ENCODE measurements around the gene APOBEC3B. TPM values are rescaled to one million over a fixed set of nuclear protein-coding genes. Genes with fewer than 3 reads are reported as not detected.
A peak's percentile ranks its signal among the peaks of the same experiment; 100 is the strongest.
"Not testable (repeated sequence)": the region's sequence is repeated elsewhere in the genome, so short reads cannot be mapped to it uniquely, and the experiment has no call there.

The APOBEC3B gene
- total RNA-seq, 4 donors from 2014 or later = 1.2 to 1.5 TPM; not detected in 2

DNA sequence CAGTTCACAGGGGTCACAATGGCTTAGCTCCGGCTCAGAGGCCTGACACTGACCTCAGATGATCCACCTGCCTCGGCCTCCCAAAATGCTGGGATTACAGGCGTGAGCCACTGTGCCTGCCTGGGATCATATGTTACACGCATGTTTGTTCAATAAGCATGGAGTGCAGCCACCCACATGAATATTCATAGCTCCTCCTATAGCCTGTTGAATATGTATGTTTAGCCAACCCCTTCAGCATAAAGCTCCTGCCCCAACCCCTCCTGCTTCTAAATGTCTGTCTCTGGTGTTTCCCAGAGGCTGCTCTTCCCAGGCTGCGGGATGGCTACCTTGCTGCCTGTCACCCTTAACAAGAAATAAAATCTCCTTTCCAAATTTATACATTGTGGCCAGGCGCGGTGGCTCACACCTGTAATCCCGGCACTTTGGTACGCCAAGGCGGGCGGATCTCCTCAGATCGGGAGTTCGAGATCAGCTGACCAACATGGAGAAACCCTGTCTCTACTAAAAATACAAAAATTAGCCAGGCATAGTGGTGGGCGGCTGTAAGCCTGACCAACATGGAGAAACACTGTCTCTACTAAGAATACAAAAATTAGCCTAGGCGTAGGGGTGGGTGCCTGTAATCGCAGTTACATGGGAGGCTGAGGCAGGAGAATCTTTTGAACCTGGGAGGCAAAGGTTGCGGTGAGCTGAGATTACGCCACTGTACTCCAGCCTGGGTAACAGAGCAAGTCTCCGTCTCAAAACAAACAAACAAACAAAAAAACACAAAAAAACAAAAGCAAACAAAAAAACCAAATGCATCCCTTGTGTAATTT, 57.4 kb downstream of the APOBEC3B start:
- Histone ChIP-seq H3K27ac (peak overlapping the region; percentile 88 to 90), H3K36me3 (no peaks in the 10 kb centered on the region), H3K4me1 (peaks cover 6 to 8% of the 10 kb centered on the region in 2 donors), H3K9me3 (no peaks in the 10 kb centered on the region), H3K4me3 (no peak overlapping the region), H3K27me3 (no peaks in the 10 kb centered on the region)
- intact Hi-C loops (cut with DNase I; ENCODE audit: low total_unique reads) = no loop called here
- no peak for DNase-seq
- no peak for TF ChIP-seq POLR2A (IDR thresholded peaks at IDR 0.05)
- TF ChIP-seq, protein P1, sequence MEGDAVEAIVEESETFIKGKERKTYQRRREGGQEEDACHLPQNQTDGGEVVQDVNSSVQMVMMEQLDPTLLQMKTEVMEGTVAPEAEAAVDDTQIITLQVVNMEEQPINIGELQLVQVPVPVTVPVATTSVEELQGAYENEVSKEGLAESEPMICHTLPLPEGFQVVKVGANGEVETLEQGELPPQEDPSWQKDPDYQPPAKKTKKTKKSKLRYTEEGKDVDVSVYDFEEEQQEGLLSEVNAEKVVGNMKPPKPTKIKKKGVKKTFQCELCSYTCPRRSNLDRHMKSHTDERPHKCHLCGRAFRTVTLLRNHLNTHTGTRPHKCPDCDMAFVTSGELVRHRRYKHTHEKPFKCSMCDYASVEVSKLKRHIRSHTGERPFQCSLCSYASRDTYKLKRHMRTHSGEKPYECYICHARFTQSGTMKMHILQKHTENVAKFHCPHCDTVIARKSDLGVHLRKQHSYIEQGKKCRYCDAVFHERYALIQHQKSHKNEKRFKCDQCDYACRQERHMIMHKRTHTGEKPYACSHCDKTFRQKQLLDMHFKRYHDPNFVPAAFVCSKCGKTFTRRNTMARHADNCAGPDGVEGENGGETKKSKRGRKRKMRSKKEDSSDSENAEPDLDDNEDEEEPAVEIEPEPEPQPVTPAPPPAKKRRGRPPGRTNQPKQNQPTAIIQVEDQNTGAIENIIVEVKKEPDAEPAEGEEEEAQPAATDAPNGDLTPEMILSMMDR (IDR thresholded peaks at IDR 0.05) = no peak

DNA sequence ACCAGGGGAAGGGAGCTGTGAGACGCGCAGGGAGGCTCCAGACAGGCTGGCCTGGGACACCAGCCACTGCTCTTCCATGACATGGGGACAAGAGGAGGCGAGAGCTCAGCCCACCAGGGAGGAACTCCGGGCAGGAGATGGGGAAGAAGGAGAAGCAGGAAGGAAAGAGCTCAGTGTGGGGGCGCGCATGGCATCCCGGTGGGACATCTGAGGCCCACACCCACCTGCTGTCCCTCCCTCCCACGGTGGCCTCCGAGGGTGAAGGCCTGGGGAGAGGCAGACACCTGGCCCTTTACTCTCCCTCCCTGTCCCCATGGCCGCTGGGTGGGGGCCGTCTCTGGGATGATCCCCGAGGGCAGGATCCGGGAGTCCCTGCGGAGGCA, 58.0 kb downstream of the APOBEC3B start:
- intact Hi-C loops (cut with DNase I; ENCODE audit: low total_unique reads); H3K27me3 ChIP-seq; H3K9me3 ChIP-seq; DNase-seq; H3K4me1 ChIP-seq; H3K36me3 ChIP-seq: not testable (repeated sequence)
- Histone ChIP-seq H3K4me3 (peak overlapping the region; percentile 42 to 52), H3K27ac (peak overlapping the region; percentile 88 to 90)

DNA sequence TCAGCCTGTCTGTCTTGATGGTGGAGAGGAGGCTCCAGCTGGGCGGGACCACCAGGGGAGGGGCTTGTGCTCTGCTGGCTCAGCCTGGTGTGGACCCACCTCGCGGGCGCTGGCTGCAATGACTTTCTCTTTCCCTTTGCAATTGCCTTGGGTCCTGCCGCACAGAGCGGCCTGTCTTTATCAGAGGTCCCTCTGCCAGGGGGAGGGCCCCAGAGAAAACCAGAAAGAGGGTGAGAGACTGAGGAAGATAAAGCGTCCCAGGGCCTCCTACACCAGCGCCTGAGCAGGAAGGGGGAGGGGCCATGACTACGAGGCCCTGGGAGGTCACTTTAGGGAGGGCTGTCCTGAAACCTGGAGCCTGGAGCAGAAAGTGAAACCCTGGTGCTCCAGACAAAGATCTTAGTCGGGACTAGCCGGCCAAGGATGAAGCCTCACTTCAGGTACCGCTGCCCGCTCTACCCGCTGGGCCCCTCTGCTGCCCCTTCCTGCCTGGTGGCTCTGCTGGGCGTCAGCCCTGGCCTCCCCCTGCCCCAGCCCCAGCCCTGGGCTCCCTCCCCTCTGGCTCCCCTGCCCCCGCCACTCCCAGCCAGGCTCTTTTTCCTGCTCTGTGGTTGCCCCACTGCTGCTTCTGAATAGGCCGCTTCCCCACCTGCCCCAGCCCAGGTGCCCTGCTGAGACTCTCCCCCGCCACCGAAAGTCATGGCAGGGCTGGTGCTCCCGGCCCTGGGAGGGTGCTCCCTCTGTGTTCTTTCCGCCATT, 58.6 kb downstream of the APOBEC3B start, which contains the start of gene APOBEC3F:
TSS of gene APOBEC3F (plus strand) at position 327 of the 759 bp plus-strand sequence. CDS start at position 424, 97 bp downstream.
- intact Hi-C loops (cut with DNase I; ENCODE audit: low total_unique reads); H3K36me3 ChIP-seq; H3K27me3 ChIP-seq; H3K4me1 ChIP-seq; H3K9me3 ChIP-seq: not testable (repeated sequence)
- peak within 1 kb of the TSS; percentile 42 to 52 for H3K4me3 ChIP-seq
- H3K27ac ChIP-seq = peak within 1 kb of the TSS; percentile 88 to 90
- peak; percentile 57 to 70 for TF ChIP-seq POLR2A (IDR thresholded peaks at IDR 0.05)
- TF ChIP-seq, protein P1 (IDR thresholded peaks at IDR 0.05) = peak in 1 of 4 experiments; percentile 4
- peak; percentile 67 to 72 for DNase-seq

DNA sequence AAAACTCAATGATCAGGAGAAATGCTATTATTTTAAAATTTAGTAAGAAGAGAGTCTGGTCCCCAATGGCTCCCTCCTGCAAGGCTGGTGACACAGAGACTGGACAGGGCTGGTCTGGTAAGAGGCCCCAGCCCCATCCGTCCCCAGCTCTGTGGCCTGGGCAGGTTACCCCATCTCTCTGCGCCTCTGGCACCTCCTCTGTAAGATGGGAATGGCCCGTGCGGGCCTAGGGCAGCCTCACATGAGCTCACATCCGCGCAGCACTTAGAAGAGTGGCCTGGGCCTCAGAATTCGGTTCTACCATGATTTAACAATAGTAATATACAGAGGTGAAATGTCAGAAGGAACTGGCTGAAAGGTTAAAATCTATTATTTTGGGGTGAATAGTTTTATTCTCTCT, 59.8 kb downstream of the APOBEC3B start:
- Histone ChIP-seq H3K27me3 (no peaks in the 10 kb centered on the region), H3K9me3 (no peaks in the 10 kb centered on the region), H3K36me3 (no peaks in the 10 kb centered on the region), H3K27ac (peak overlapping the region; percentile 88 to 90), H3K4me3 (no peak overlapping the region), H3K4me1 (peaks cover 6 to 8% of the 10 kb centered on the region in 2 donors)
- TF ChIP-seq POLR2A (IDR thresholded peaks at IDR 0.05) = no peak
- TF ChIP-seq, protein P1 (IDR thresholded peaks at IDR 0.05) = no peak
- intact Hi-C loops (cut with DNase I; ENCODE audit: low total_unique reads) = no loop called here
- no peak for DNase-seq

Other genes starting within 250 kb of the APOBEC3B start
- gene SUN2, start 226.3 kb upstream of the APOBEC3B start, total RNA-seq = 100 to 1,000 TPM; 118 to 285 (median 175) TPM
- gene DNAL4, start 188.2 kb upstream of the APOBEC3B start, total RNA-seq = 10 to 100 TPM in 2 of 4 donors, 1 to 10 TPM in 2; 3.1 to 23.4 (median 8.3) TPM
- 10 to 100 TPM in 2 of 4 donors, 1 to 10 TPM in 2; 1.8 to 24.1 (median 10.0) TPM for gene NPTXR, start 138.3 kb upstream of the APOBEC3B start, total RNA-seq
- 100 to 1,000 TPM in 1 of 4 donors, 10 to 100 TPM in 3; 11.0 to 145 (median 56.4) TPM for gene CBX6, start 110.1 kb upstream of the APOBEC3B start, total RNA-seq
- not detected for gene APOBEC3A, start 24.7 kb upstream of the APOBEC3B start, total RNA-seq
- gene APOBEC3C, start 31.9 kb downstream of the APOBEC3B start, total RNA-seq = 10 to 100 TPM in 1 of 4 donors, 1 to 10 TPM in 3; 3.6 to 48.2 (median 6.7) TPM
- 1 to 10 TPM in 2 of 4 donors, not detected in 2; 2.1 to 9.6 TPM for gene APOBEC3D, start 38.8 kb downstream of the APOBEC3B start, total RNA-seq
- 10 to 100 TPM in 1 of 4 donors, 1 to 10 TPM in 2, not detected in 1; 1.2 to 26.6 (median 4.2) TPM for gene APOBEC3F, start 58.5 kb downstream of the APOBEC3B start, total RNA-seq
- 10 to 100 TPM in 3 of 4 donors, 1 to 10 TPM in 1; 5.9 to 36.1 (median 21.6) TPM for gene APOBEC3G, start 94.9 kb downstream of the APOBEC3B start, total RNA-seq
- under 1 TPM in 1 of 4 donors, not detected in 3; 0.69 TPM for gene APOBEC3H, start 114.9 kb downstream of the APOBEC3B start, total RNA-seq
- gene CBX7, start 170.3 kb downstream of the APOBEC3B start, total RNA-seq = 100 to 1,000 TPM in 2 of 4 donors, 10 to 100 TPM in 2; 16.0 to 128 (median 102) TPM

Data from uterus (tissue), 4 donors.